Liver (tissue), 9 donors: Measurements from ENCODE around the gene C11orf21. TPM values are rescaled to one million over a fixed set of nuclear protein-coding genes. Genes with fewer than 3 reads are reported as not detected.

Source experiments
- DNase-seq: peaks from one replicate; pipeline ENCODE4 v3.0.0-alpha.2; 2017; ENCODE audit warnings: low spot score
- H3K27ac ChIP-seq, 2 donors: one replicate each; pipeline ENCODE4 v1.7.0; 2013; ENCODE audit warnings: inconsistent platforms in 2 of 2, low read length in 2 of 2, control low read depth in 1 of 2, low read depth in 1 of 2, mild to moderate bottlenecking in 1 of 2
- H3K27me3 ChIP-seq, 4 donors: one replicate each; pipeline versions ENCODE4 v1.6.1 to v1.7.0; 2013; ENCODE audit warnings: low read length in 3 of 4, inconsistent platforms in 1 of 4, mild to moderate bottlenecking in 1 of 4, moderate library complexity in 1 of 4; ENCODE audit not compliant: control insufficient read depth in 4 of 4, insufficient read depth in 4 of 4
- H3K36me3 ChIP-seq, 4 donors: one replicate each; pipeline versions ENCODE4 v1.6.1 to v1.7.0; 2013; ENCODE audit warnings: low read length in 3 of 4, mild to moderate bottlenecking in 3 of 4, low read depth in 1 of 4, moderate library complexity in 1 of 4; ENCODE audit not compliant: control insufficient read depth in 4 of 4, insufficient read depth in 3 of 4
- H3K4me1 ChIP-seq, 4 donors: one replicate each; pipeline versions ENCODE4 v1.6.1 to v1.7.0; 2013; ENCODE audit warnings: low read length in 3 of 4, mild to moderate bottlenecking in 3 of 4, moderate library complexity in 1 of 4; ENCODE audit not compliant: control insufficient read depth in 4 of 4, insufficient read depth in 4 of 4
- H3K4me3 ChIP-seq, 3 donors: one replicate each; pipeline versions ENCODE4 v1.6.1 to v1.7.0; 2013; ENCODE audit warnings: low read length in 3 of 3, control low read depth in 1 of 3, low read depth in 1 of 3, mild to moderate bottlenecking in 1 of 3
- H3K9ac ChIP-seq, 2 donors: one replicate each; pipeline ENCODE4 v1.7.0; 2013; ENCODE audit warnings: low read length in 2 of 2, mild to moderate bottlenecking in 2 of 2, moderate library complexity in 2 of 2, control low read depth in 1 of 2, low read depth in 1 of 2
- H3K9me3 ChIP-seq, 4 donors: one replicate each; pipeline versions ENCODE4 v1.6.1 to v1.7.0; 2013; ENCODE audit warnings: low read length in 3 of 4; ENCODE audit not compliant: control insufficient read depth in 4 of 4
- ATF3 ChIP-seq: IDR thresholded peaks from 2 replicates; pipeline ENCODE4 v1.6.1; 2016; ENCODE audit warnings: antibody characterized with exemption
- EGR1 ChIP-seq, 2 donors: IDR thresholded peaks; 2 replicates each; pipeline ENCODE4 v1.6.1; 2016 to 2018; ENCODE audit warnings: antibody characterized with exemption in 2 of 2, low read depth in 2 of 2
- FOXA1 ChIP-seq: IDR thresholded peaks from 2 replicates; pipeline ENCODE4 v1.6.1; 2016; ENCODE audit warnings: antibody characterized with exemption
- FOXA2 ChIP-seq: IDR thresholded peaks from 2 replicates; pipeline ENCODE4 v1.6.1; 2016; ENCODE audit warnings: antibody characterized with exemption
- GABPA ChIP-seq, 2 donors: IDR thresholded peaks in 1 of 2; conservative IDR thresholded peaks in 1 of 2; 2 replicates each; pipeline ENCODE4 v1.6.1; 2016; ENCODE audit warnings: antibody characterized with exemption in 2 of 2, mild to moderate bottlenecking in 1 of 2, moderate library complexity in 1 of 2
- HNF4G ChIP-seq: IDR thresholded peaks from 2 replicates; pipeline ENCODE4 v1.6.1; 2016; ENCODE audit warnings: antibody characterized with exemption
- JUND ChIP-seq, 2 donors: IDR thresholded peaks; 2 replicates each; pipeline ENCODE4 v1.6.1; 2016; ENCODE audit warnings: antibody characterized with exemption in 2 of 2
- NR2F2 ChIP-seq: IDR thresholded peaks from 2 replicates; pipeline ENCODE4 v1.6.1; 2016; ENCODE audit warnings: antibody characterized with exemption
- RAD21 ChIP-seq, 2 donors: IDR thresholded peaks; 2 replicates each; pipeline ENCODE4 v1.6.1; 2016; ENCODE audit warnings: antibody characterized with exemption in 2 of 2, mild to moderate bottlenecking in 2 of 2
- REST ChIP-seq: IDR thresholded peaks from 2 replicates; pipeline ENCODE4 v1.6.1; 2016; ENCODE audit warnings: antibody characterized with exemption, mild to moderate bottlenecking
- RXRA ChIP-seq, 2 donors: IDR thresholded peaks; 2 replicates each; pipeline ENCODE4 v1.6.1; 2017 to 2018; ENCODE audit warnings: antibody characterized with exemption in 2 of 2, mild to moderate bottlenecking in 1 of 2
- SP1 ChIP-seq: IDR thresholded peaks from 2 replicates; pipeline ENCODE4 v1.6.1; 2018; ENCODE audit warnings: antibody characterized with exemption, mild to moderate bottlenecking
- TAF1 ChIP-seq: conservative IDR thresholded peaks from 2 replicates; pipeline ENCODE4 v1.6.1; 2016; ENCODE audit warnings: antibody characterized with exemption, mild to moderate bottlenecking
- YY1 ChIP-seq: IDR thresholded peaks from 2 replicates; pipeline ENCODE4 v1.6.1; 2016; ENCODE audit warnings: antibody characterized with exemption, mild to moderate bottlenecking
- ZBTB33 ChIP-seq: IDR thresholded peaks from 2 replicates; pipeline ENCODE4 v1.6.1; 2016; ENCODE audit warnings: antibody characterized with exemption
- WGBS: extraction: QIAGEN DNeasy Blood & Tissue Kit; methylation state at CpG from one replicate; pipeline ENCODE4 v1.1.7; 2013; 5-methylcytosine and 5-hydroxymethylcytosine counted together
- polyA plus RNA-seq, 2 donors: library from polyadenylated mRNA; stranded (reverse) in 1 of 2; unstranded in 1 of 2; fragments of 200-250 nt in 1 of 2; fragments of >200 nt in 1 of 2; fragmentation: Nextera tagmentation in 1 of 2; extraction: Ambion mirVana in 1 of 2; gene quantifications; one replicate each; pipeline versions ENCODE4 v1.2.1 to v1.2.3, GENCODE V29; 2013 to 2015
- total RNA-seq, 2 donors: library from RNA; depleted of rRNA; stranded (reverse); fragments of >200 nt; gene quantifications; one replicate each; pipeline ENCODE4 v1.2.3, GENCODE V29; 2014
- donor health status: healthy.
- donor health status: healthy.
- donor health status: healthy.
- donor health status: healthy.
- donor health status: healthy.

C11orf21 gene
- total and polyA plus RNA-seq, 4 donors: 0.14 to 16.2 (median 0.44) TPM

- DNase-seq: peak; percentile 28
- no peak for TF ChIP-seq ATF3
- TF ChIP-seq EGR1 (IDR thresholded peaks at IDR 0.05; ENCODE audit: low read depth in 2 of 2): no peak
- TF ChIP-seq YY1: no peak
- no peak for TF ChIP-seq FOXA2
- Histone ChIP-seq H3K9ac (no peak overlapping the region), H3K36me3 (no peaks in the 10 kb centered on the region), H3K9me3 (no peaks in the 10 kb centered on the region), H3K27me3 (peaks cover 2 to 27% (median 2%) of the 10 kb centered on the region in 4 donors), H3K27ac (no peak overlapping the region), H3K4me1 (peaks cover 6 to 27% (median 14%) of the 10 kb centered on the region in 4 donors), H3K4me3 (no peak overlapping the region)
- 75% methylated on average over 12 of the region's 12 CpGs for WGBS
These were observed 34.3 kb downstream of the C11orf21 start for GRCh38 chr11:2267306-2267850.

- no peaks in the 10 kb centered on the region for H3K36me3 ChIP-seq
- DNase-seq: peak; percentile 20
- WGBS: 90% methylated on average over 26 of the region's 26 CpGs
- no peak for TF ChIP-seq FOXA2
- TF ChIP-seq REST: no peak
- TF ChIP-seq ZBTB33: no peak
- TF ChIP-seq HNF4G: no peak
- no peak for TF ChIP-seq NR2F2
- no peak for TF ChIP-seq YY1
- TF ChIP-seq SP1: no peak
- no peaks in the 10 kb centered on the region for H3K9me3 ChIP-seq
- H3K9ac ChIP-seq: no peak overlapping the region
- H3K27me3 ChIP-seq: peaks cover under 1 to 22% (median 2%) of the 10 kb centered on the region in 4 donors
- no peak overlapping the region for H3K4me3 ChIP-seq
- H3K4me1 ChIP-seq: peaks cover 6 to 27% (median 14%) of the 10 kb centered on the region in 4 donors
- H3K27ac ChIP-seq: no peak overlapping the region
These were observed 35.0 kb downstream of the C11orf21 start for GRCh38 chr11:2266586-2267305.

GRCh38 chr11:2265854-2266585 is 35.7 kb downstream of the C11orf21 start:
- H3K4me3 ChIP-seq: no peak overlapping the region
- no peaks in the 10 kb centered on the region for H3K9me3 ChIP-seq
- no peak overlapping the region for H3K9ac ChIP-seq
- peak; percentile 23 for DNase-seq
- peak overlapping the region in 1 of 2 donors; percentile 47 for H3K27ac ChIP-seq
- H3K36me3 ChIP-seq: no peaks in the 10 kb centered on the region
- H3K4me1 ChIP-seq: peaks cover 6 to 27% (median 14%) of the 10 kb centered on the region in 4 donors
- H3K27me3 ChIP-seq: peaks cover 0 to 15% (median under 1%) of the 10 kb centered on the region in 4 donors
- WGBS: 76% methylated on average over 24 of the region's 24 CpGs
- TF ChIP-seq RAD21 (IDR thresholded peaks at IDR 0.05) (no peak), HNF4G (no peak), JUND (IDR thresholded peaks at IDR 0.05) (no peak), ATF3 (no peak), RXRA (IDR thresholded peaks at IDR 0.05) (no peak), GABPA (IDR thresholded peaks at IDR 0.05 in 1 of 2, conservative IDR thresholded peaks at IDR 0.05 in 1 of 2) (no peak), REST (no peak), FOXA1 (no peak), NR2F2 (no peak), EGR1 (IDR thresholded peaks at IDR 0.05; ENCODE audit: low read depth in 2 of 2) (no peak), FOXA2 (no peak), TAF1 (no peak), SP1 (no peak)
